Stimulated activated effector memory CD8-positive, alpha-beta T cell treated with anti-CD3 and anti-CD28 coated beads, Interleukin-12 subunit alpha, Interleukin-12 subunit beta, amount 100 ng/mL, for 72 hours (primary cell): ENCODE measurements around the gene CCDC167.

Experiments
- ATAC-seq: fragments of 150-1000 bp; cut with Tn5 transposase; 2 replicates; pipeline ENCODE4 v1.10.0; 2021
- DNase-seq, 2 donors: peaks; one replicate each; pipeline ENCODE4 v3.0.0; 2021 to 2022; ENCODE audit warnings: low spot score in 2 of 2
- H3K27ac Mint-ChIP-seq: one replicate; pipeline ENCODE4 v1.8.0; 2022; ENCODE audit warnings: mild to moderate bottlenecking, mixed read lengths
- H3K36me3 Mint-ChIP-seq: one replicate; pipeline ENCODE4 v1.8.0; 2022; ENCODE audit warnings: mild to moderate bottlenecking, mixed read lengths
- H3K4me1 Mint-ChIP-seq: one replicate; pipeline ENCODE4 v1.8.0; 2022; ENCODE audit warnings: mixed read lengths
- H3K4me3 Mint-ChIP-seq: one replicate; pipeline ENCODE4 v1.8.0; 2022; ENCODE audit warnings: mild to moderate bottlenecking, mixed read lengths
- H3K9me3 Mint-ChIP-seq: one replicate; pipeline ENCODE4 v1.8.0; 2022; ENCODE audit warnings: mixed read lengths

CCDC167 gene

DNA sequence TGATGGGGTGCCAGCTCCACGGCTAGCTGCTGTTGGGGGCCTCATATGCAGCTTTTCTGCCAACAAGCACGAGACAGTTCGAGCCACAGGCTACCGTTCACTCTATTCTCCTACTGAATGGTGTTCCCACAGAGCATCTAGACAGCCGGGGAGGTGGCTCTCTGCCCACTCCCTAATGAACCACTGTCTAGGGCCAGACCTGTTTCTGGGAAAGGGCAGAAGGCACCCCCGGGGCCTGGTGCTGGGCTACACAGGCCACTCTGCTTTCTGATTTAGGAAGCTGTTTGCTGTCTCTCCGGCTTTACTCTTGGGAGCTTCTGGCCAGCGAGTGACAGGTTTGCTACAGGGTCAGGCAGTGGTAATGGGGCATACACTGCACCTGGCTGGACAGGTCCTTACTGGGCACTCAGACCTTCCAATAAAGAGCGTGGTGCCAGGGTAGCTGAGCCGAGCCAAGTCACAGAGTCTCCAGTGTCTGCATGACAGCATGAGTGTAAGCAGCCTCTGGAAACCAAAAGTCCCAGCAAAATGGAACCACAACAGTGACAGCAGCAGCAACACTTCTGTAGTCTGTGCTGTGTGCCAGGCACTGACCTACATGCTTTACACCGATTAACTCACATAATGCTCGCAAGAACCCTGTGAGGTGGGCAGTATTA lies 8.4 kb downstream of the CCDC167 start:
- ATAC-seq (peak; percentile 22), DNase-seq (no peak)
- peak overlapping the region; percentile 70 for H3K4me3 Mint-ChIP-seq
- peak overlapping the region; percentile 98 for H3K27ac Mint-ChIP-seq
- no peaks in the 10 kb centered on the region for H3K9me3 Mint-ChIP-seq
- peaks cover 74% of the 10 kb centered on the region for H3K4me1 Mint-ChIP-seq
- H3K36me3 Mint-ChIP-seq: peaks cover 45% of the 10 kb centered on the region

DNA sequence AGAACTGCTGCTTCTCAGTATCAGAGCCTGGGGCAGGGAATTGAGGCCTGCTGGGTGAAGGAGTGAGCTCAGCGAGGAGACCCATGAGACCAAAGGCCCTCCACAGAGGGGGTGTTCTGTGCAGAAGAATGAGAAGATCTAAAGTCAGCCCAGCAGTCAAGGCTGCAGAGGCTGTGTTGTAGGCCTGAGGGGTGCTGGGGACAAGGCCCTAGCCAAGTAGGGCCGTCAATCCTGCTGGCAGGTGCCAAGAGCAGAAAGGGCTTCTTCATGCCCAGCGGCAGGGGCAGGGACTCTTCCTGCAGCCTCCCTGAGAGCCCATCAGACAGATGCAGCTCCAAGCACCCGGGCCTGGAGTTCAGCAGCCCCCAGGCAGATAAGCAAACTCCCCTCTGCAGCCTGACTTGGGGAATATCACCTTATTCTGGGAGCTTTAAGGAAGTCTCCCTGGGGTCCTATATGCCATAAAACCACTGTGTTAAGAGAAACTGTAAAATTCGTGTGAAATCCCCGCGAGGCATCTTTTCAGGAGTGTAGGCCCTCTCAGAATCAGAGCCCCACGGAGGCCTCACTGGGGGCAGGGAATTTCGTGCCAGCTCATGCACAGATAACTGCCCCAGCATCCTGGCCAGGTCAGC lies 9.0 kb downstream of the CCDC167 start:
- H3K4me3 Mint-ChIP-seq: peak overlapping the region; percentile 70
- H3K4me1 Mint-ChIP-seq: peaks cover 71% of the 10 kb centered on the region
- no peaks in the 10 kb centered on the region for H3K9me3 Mint-ChIP-seq
- peaks cover 44% of the 10 kb centered on the region for H3K36me3 Mint-ChIP-seq
- H3K27ac Mint-ChIP-seq: peak overlapping the region; percentile 98
- DNase-seq: no peak
- ATAC-seq: no peak

DNA sequence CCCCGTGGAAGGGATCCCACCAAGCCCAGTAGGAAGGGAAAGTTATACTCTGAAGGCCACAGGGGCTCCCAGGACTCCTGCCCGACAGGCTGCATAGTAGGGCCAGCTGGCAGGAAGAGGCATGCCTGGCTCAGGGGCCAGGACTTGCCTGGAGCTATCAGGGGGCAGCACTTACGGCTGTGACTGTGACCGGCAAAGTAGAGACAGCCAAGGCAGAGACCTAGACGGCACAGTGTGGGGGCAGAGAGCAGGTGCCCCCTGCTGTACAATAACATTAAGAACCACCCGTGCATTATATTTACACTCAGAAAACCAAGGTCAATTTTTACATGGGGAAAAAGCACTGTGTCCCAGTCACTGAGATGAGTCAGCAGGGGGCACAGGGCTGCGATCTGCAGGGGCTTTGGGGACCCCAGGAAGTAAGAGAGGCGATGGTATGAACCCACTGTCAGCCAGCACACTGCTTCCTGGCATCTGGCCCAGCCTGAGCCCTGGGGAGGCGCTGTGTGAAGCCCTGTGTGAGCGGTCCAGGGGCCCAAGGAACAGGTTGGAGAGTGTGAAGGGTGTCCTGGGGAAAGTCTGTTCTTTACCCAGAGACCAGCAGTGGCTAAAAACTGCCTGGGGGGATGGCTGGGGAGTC lies 9.9 kb downstream of the CCDC167 start:
- Mint-ChIP-seq H3K9me3 (no peaks in the 10 kb centered on the region), H3K36me3 (peaks cover 36% of the 10 kb centered on the region), H3K4me3 (peak overlapping the region; percentile 70), H3K27ac (peak overlapping the region; percentile 98), H3K4me1 (peaks cover 63% of the 10 kb centered on the region)
- ATAC-seq (peak; percentile 66), DNase-seq (no peak)

DNA sequence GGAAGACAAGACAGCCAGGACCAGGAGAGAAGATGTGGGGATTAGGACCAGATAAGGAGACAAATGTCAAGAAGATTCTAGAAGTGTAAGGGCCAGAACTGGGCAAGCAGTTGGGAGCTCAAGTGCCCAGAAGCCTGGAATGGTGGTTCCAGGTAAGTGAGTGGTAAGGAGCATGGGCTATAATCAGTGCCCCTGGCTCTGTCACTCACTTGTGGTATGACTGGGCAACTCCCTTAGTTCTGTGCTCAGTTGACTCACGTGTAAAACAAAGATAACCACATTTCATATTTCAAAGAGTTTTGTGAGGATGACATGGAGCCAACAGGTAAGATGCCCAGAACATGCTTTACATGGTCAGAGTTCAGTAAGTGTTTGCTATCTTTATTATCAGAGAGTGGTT lies 11.2 kb downstream of the CCDC167 start:
- H3K27ac Mint-ChIP-seq: peak overlapping the region; percentile 98

DNA sequence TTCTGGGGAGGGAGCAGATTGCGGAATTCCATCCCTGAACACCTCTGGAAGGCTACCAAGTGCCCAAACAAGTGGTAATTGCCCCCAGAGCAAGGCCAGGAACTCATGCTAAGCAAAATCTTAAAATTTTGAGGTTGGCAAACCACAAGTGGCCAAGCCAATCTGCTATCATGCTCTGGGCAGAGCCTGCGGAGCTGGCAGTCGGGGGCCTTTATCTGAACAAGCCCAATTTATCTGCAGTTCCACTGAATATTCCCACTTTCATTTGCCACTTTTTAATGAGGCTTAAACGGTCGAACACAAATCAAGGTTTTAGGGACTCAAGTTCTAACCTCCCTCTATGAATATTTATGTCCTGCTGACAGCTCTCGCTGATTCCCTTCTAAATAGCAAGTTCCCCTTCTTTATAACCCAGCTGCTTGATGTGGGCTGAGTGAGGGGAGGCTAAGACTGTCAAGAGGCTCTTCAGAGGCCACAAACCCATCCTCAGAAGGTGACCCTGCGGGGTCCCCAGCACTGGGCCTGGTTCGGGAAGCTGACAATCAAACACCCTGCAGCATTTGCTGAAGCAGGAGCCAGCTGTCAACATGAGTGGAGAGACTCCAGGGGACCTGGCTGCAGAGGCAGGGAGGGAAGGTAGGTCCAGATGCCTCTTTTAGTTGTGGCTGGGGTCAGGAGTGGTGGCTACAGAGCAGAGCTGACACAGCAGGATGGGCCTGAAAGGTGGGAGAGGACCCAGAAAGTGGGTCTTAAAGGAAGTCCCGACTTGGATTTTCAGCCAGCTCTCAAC lies 11.9 kb downstream of the CCDC167 start:
- ATAC-seq (no peak), DNase-seq (no peak)
- peaks cover 57% of the 10 kb centered on the region for H3K4me1 Mint-ChIP-seq

More for the DNA sequence above, 11.2 kb downstream of the CCDC167 start:
- peak overlapping the region; percentile 19 for H3K4me3 Mint-ChIP-seq
- peaks cover 33% of the 10 kb centered on the region for H3K36me3 Mint-ChIP-seq
- peaks cover 57% of the 10 kb centered on the region for H3K4me1 Mint-ChIP-seq
- peak; percentile 82 for ATAC-seq
- DNase-seq: no peak
- H3K9me3 Mint-ChIP-seq: no peaks in the 10 kb centered on the region

DNA sequence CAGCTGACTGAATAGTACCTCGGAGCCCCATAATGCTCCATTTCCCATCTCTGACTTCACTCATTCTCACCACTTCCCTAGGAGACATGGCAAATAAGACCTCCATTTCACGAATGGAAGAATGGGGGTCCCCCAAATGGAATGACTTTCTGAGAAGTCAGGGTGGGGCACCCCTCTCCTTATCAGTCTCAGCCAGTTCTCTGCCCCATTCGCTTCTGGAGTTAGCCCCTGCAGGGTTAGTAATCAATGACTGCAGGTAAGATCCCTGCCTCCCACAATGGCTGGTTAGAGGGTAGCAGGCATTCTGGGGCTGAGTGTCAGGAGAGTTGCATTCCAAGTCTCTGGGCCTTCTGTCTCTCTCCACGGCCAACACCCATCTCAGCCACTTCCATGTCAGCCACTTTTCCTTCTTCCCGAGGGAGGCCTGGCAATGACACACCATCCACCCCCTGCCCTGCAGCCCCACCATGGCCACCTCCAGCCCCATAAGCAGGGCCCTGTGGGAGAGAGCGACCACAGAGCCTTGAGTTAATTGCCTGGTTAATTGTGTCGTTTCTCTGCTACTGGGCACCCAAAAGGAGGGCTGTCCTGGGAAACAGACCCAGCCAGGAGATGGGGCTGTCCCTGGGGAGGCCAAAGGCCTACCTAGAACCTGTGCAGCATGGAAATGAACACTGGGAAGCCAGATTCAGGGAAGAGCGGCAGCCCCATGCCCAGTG lies 13.4 kb downstream of the CCDC167 start:
- Mint-ChIP-seq H3K4me3 (no peak overlapping the region), H3K27ac (peak overlapping the region; percentile 41), H3K36me3 (peaks cover 55% of the 10 kb centered on the region), H3K4me1 (peaks cover 50% of the 10 kb centered on the region), H3K9me3 (no peaks in the 10 kb centered on the region)
- no peak for ATAC-seq
- no peak for DNase-seq

More for the DNA sequence above, 11.9 kb downstream of the CCDC167 start:
- H3K4me3 Mint-ChIP-seq: no peak overlapping the region
- H3K36me3 Mint-ChIP-seq: peaks cover 40% of the 10 kb centered on the region
- H3K9me3 Mint-ChIP-seq: no peaks in the 10 kb centered on the region
- peak overlapping the region; percentile 74 for H3K27ac Mint-ChIP-seq

DNA sequence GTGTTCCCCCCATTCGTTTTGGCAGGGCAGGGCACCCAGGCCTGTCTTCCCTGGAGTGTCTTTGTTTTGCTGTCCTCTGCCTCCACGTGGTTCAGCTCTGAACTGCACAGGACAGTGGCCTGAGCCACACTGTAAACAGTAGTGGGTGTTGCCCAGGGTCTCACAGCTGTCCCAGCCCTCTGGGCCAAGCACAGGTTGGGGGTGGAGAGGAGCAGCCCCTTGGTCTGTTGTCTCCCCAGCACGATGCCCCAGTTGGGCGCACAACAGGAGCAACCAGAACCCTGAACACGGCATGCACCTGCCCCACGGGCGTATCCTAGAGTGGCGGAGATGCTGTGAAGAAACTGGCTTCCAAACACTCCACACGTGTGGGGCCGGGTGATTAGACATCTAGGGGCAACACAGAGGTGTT lies 14.4 kb downstream of the CCDC167 start:
- Mint-ChIP-seq H3K4me1 (peaks cover 42% of the 10 kb centered on the region), H3K4me3 (no peak overlapping the region), H3K27ac (peak overlapping the region; percentile 41), H3K9me3 (no peaks in the 10 kb centered on the region), H3K36me3 (peaks cover 64% of the 10 kb centered on the region)
- DNase-seq: no peak
- no peak for ATAC-seq

DNA sequence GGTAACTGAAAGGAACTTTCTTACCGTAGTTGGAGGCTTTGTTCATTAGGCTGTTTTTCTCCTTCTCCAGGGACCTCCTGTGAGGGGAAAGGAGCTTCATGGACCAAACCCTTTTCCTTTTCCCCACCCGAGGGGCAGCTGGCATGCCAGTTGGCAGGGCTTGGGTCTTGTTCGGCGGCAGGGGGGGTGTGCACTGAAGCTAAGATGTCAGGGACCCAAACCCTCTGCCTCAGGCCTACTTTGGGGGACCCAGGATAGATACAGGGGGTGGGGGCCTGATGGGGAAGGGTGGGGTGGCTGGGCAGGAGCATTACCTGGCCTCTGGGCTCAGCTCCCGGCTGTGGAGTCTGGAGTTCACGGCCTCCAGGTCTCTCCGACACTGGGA lies 14.9 kb downstream of the CCDC167 start:
- H3K4me1 Mint-ChIP-seq: peaks cover 37% of the 10 kb centered on the region
- H3K9me3 Mint-ChIP-seq: no peaks in the 10 kb centered on the region
- DNase-seq: no peak
- no peak overlapping the region for H3K4me3 Mint-ChIP-seq
- peak overlapping the region; percentile 41 for H3K27ac Mint-ChIP-seq
- H3K36me3 Mint-ChIP-seq: peaks cover 64% of the 10 kb centered on the region
- no peak for ATAC-seq

DNA sequence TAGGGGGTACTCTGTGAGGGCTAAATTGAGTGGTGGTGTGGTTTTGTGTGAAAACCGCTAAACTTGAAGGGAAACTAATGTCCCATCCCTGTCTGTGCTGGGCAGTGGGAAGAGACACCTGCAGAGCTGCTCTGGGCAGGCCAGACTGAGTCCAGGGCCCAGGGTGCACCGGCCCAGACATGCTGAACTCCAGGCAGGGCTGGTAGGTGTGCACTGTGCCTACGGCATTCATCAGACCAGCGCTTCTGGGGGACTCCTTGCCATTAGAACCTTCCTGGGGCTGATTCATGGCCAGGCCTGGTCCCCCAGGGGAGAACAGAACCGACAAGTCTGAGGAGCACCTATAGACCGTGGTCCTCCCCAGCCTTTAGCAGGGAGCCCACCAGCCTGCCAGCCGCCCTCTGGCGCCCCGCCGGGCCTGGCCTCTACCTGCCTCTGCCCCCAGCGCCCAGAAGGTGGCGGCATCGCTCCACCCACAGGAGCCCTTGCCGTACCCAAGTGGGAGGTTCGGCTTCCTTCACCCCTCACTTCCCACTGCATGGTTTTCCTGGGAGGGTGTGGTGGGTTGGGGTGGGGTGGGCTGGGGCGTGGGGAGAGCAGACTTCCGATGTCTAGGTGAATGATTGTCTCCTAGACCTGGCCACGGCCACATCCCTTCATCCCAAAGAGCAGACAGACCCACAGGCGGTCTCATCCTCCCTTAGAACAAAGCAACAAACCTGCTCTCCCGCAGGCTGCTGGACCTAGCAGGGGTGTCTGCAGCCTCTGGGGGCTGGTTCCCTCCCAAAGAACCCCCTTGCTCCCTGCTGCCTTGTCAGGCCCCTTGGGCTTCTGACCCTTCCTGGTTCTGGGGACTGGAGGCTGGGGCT lies 15.5 kb downstream of the CCDC167 start:
- H3K4me1 Mint-ChIP-seq: peaks cover 31% of the 10 kb centered on the region
- no peaks in the 10 kb centered on the region for H3K9me3 Mint-ChIP-seq
- DNase-seq (peak; percentile 65 to 84), ATAC-seq (peak; percentile 74)
- H3K36me3 Mint-ChIP-seq: peaks cover 68% of the 10 kb centered on the region
- H3K27ac Mint-ChIP-seq: peak overlapping the region; percentile 41
- H3K4me3 Mint-ChIP-seq: no peak overlapping the region

DNA sequence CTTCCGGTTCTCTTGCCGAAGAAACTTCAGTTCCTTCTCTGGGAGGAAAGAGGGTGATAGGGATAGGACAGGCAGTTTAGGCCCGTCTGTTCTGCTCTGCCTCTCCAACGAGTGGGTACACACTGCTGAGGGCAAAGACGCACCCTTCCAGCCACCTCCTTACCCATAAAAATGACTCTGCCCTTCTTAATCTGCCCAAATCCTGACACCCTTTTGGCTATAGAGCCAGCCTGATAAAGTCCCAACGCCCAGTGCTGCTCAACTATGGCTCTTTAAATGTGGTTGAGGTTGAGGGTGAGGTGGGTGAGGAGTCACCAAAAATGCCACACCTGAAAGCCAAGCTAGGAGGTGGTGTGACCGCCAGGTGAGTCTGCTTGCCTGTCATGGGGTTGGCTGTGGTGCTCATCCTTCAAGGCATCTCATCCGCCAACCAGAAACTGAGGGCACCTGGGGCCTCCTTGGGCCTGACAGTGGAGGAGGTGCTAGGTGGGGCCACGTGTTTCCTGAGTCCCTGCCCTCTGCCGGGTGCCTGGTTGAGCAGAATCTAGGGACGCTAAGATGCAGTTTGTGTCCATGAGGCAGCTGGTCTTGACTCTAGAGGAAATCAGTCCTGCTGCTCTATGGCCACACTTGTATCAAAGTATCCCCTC lies 16.3 kb downstream of the CCDC167 start:
- H3K36me3 Mint-ChIP-seq: peaks cover 68% of the 10 kb centered on the region
- H3K9me3 Mint-ChIP-seq: no peaks in the 10 kb centered on the region
- peak overlapping the region; percentile 83 for H3K27ac Mint-ChIP-seq

DNA sequence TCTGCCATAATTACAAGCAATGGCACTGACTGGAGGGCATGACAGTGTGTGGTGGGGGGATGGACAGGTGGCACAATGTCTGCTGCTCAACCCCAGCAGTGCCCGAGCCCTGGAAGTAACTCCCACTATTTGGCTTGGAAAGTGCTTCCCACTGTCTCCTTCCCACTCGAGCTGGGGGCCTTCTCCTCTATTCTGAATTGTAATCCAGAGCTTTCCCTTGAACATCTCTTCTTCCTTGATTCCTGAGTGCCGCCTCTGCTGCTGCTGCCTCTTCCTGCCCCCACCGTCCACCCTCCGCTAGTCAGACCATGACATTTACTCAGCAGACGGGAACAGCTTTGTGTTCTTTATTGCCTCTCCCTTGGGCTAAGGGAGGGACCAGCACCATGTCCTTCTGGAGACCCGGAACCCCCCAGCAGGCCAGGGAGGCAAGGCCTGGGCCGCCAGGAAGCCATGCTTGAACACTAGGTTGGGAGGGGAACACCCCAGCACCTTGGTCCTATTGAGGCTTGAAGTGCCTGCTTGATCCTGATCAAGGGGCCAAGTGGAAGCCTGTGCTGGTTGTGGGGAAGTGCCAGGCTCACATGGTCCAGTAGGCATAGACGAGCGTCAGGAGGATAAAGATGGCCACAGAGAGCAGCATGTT lies 17.0 kb downstream of the CCDC167 start:
- Mint-ChIP-seq H3K4me1 (peaks cover 25% of the 10 kb centered on the region), H3K27ac (peak overlapping the region; percentile 83), H3K4me3 (no peak overlapping the region), H3K9me3 (no peaks in the 10 kb centered on the region), H3K36me3 (peaks cover 68% of the 10 kb centered on the region)
- no peak for DNase-seq
- no peak for ATAC-seq

More for the DNA sequence above, 16.3 kb downstream of the CCDC167 start:
- no peak overlapping the region for H3K4me3 Mint-ChIP-seq
- ATAC-seq (no peak), DNase-seq (no peak)
- H3K4me1 Mint-ChIP-seq: peaks cover 25% of the 10 kb centered on the region

DNA sequence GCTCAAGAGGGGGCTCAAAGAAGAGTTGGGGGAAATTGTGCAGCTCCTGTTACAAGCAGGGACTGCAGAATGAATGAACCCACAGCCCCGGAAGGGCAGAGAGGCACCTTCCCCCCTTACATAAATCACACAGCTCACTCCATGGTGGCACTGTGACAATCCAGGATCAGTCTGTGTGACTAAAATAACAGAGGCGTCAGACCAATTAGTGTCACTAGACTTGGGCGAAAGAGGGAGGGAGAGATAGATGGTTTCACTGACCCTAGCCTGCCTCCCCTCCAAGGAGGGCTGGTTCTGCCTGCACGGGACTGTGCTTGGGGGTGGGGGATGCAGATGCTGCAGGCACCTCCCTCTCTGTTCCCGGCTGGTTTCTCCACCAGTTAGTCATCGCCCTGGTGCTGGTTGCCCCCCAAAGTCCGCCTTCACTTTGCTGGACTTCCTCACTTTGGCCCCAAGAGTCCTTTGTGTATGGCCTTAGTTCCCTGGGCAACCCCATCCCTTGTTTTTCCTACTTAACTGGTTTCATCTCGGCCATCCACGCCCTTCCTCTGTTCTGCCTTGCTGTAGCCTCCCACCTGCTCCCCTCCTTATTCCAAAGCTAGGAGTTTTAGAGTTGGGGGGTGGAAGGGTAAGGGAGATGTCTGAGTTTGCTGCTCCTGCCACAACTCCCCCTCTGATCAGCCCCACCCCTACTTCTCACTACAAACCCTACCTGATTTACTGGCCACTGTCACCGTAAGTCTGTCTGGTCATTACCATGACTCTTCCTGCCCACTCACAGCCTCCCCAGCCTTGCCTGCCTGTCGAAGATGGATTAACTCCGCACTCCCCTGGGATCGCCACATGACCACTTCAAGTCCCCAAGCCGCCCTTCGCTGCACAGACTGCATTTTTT lies 17.7 kb downstream of the CCDC167 start:
- no peak for ATAC-seq
- peaks cover 24% of the 10 kb centered on the region for H3K4me1 Mint-ChIP-seq
- H3K36me3 Mint-ChIP-seq: peaks cover 74% of the 10 kb centered on the region
- DNase-seq: no peak
- no peak overlapping the region for H3K4me3 Mint-ChIP-seq
- peak overlapping the region; percentile 87 for H3K27ac Mint-ChIP-seq
- H3K9me3 Mint-ChIP-seq: no peaks in the 10 kb centered on the region
